ENCODE measurements around the gene KCNQ1. TPM values are rescaled to one million over a fixed set of nuclear protein-coding genes. Genes with fewer than 3 reads are reported as not detected.

The KCNQ1 gene
- total and polyA plus RNA-seq, 2 donors (not counting 3 experiments of a cell fraction or from before 2014, with no cell fraction given): 0.07 to 0.09 TPM

DNA sequence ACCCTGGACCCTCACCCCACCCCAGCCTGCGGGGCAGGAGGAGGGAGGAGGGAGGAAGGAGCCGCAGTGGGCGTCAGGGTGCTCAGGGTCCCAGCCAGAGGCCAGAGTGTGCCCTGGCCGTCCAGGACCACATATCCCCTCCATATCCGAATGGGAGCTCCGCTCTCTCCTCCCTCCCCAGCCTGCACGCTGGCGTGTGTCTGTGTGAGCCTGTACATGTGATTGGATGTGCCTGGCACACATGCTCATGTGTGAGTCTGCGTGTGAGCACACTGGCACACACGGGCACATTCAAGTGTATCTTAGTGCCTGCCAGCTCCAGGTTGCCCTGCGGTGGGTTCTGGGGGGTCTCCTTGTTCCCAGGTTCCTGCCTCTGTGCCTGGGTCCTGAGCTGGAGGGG lies 36.1 kb upstream of the KCNQ1 start:
- H3K9me3 ChIP-seq (replicated peaks; ENCODE audit: control insufficient read depth, insufficient read depth, low read length): no peaks in the 10 kb centered on the region
- peaks cover 0 to 3% of the 10 kb centered on the region in 2 experiments for H3K36me3 ChIP-seq (ENCODE audit: control insufficient read depth in 2 of 2, extremely low read depth in 1 of 2, insufficient read depth in 2 of 2, low read length in 2 of 2)
- no peak overlapping the region for H3K4me3 ChIP-seq (replicated peaks in 1 of 3; ENCODE audit: insufficient read depth in 1 of 3, low read depth in 1 of 3, low read length in 3 of 3)
- BruUV-seq (replicated peaks): no TSS peak
- H3K4me1 ChIP-seq (ENCODE audit: control insufficient read depth, extremely low read depth, insufficient read depth, low read length): no peaks in the 10 kb centered on the region
- ChIA-PET CTCF (interaction anchor here (0.8 to 1.9 kb wide), 5 partner anchors 9 to 103 kb away, joined by 3 to 9 read pairs (median 5); no protein-coding TSS in a partner anchor), POLR2A (no interaction called here)
- intact Hi-C loops (cut with micrococcal nuclease): no loop called here
- no peak overlapping the region for H3K27ac ChIP-seq (ENCODE audit: insufficient read depth, low read depth, low read length)
- H2AFZ ChIP-seq (ENCODE audit: low read depth, low read length): no peak overlapping the region
- FAIRE-seq (no peak), DNase-seq (ENCODE audit: low read depth, low spot score) (no peak)
- H3K79me2 ChIP-seq (ENCODE audit: control insufficient read depth, insufficient read depth, low read length): no peaks in the 10 kb centered on the region
- peaks cover 0 to 4% of the 10 kb centered on the region in 2 experiments for H3K27me3 ChIP-seq (ENCODE audit: control insufficient read depth in 2 of 2, insufficient read depth in 2 of 2, low read length in 2 of 2)
- H3K9me1 ChIP-seq (replicated peaks; ENCODE audit: control insufficient read depth, extremely low read depth, insufficient read depth, low read length): no peaks in the 10 kb centered on the region
- H3K4me2 ChIP-seq (ENCODE audit: insufficient read depth, low read length): no peak overlapping the region
- TF ChIP-seq JUN (IDR thresholded peaks at IDR 0.05; ENCODE audit: borderline replicate concordance, insufficient read depth, insufficient read length, low read depth): no peak
- TF ChIP-seq MYC (IDR thresholded peaks at IDR 0.05; ENCODE audit: low read depth, low read length): no peak
- no peak for TF ChIP-seq GATA2 (IDR thresholded peaks at IDR 0.05; ENCODE audit: insufficient read depth, insufficient read length, low read depth, low read length)
- TF ChIP-seq FOS (IDR thresholded peaks at IDR 0.05; ENCODE audit: borderline replicate concordance, insufficient read depth, low read length): no peak
- TF ChIP-seq POLR2AphosphoS5 (IDR thresholded peaks at IDR 0.05; ENCODE audit: insufficient read depth, low read depth, low read length): no peak
- dilution Hi-C loops (cut with MboI; ENCODE audit: extremely low pct_ligation_motif_present, low sequenced_read_pairs): no loop called here
- H3K9ac ChIP-seq (replicated peaks; ENCODE audit: extremely low read depth, insufficient read depth, low read length): no peak overlapping the region
- no peaks in the 10 kb centered on the region for H4K20me1 ChIP-seq (replicated peaks; ENCODE audit: control insufficient read depth, extremely low read depth, insufficient read depth, low read length)

GRCh38 chr11:2409126-2409525 lies 35.7 kb upstream of the KCNQ1 start:
- dilution Hi-C loops (cut with MboI; ENCODE audit: extremely low pct_ligation_motif_present, low sequenced_read_pairs): no loop called here
- H3K27me3 ChIP-seq (ENCODE audit: control insufficient read depth in 2 of 2, insufficient read depth in 2 of 2, low read length in 2 of 2): peaks cover 0 to 4% of the 10 kb centered on the region in 2 experiments
- no peak overlapping the region for H2AFZ ChIP-seq (ENCODE audit: low read depth, low read length)
- no peaks in the 10 kb centered on the region for H4K20me1 ChIP-seq (replicated peaks; ENCODE audit: control insufficient read depth, extremely low read depth, insufficient read depth, low read length)
- no peaks in the 10 kb centered on the region for H3K9me1 ChIP-seq (replicated peaks; ENCODE audit: control insufficient read depth, extremely low read depth, insufficient read depth, low read length)
- H3K9me3 ChIP-seq (replicated peaks; ENCODE audit: control insufficient read depth, insufficient read depth, low read length): no peaks in the 10 kb centered on the region
- no TSS peak for BruUV-seq (replicated peaks)
- H3K79me2 ChIP-seq (ENCODE audit: control insufficient read depth, insufficient read depth, low read length): no peaks in the 10 kb centered on the region
- H3K4me2 ChIP-seq (ENCODE audit: insufficient read depth, low read length): no peak overlapping the region
- intact Hi-C loops (cut with micrococcal nuclease): no loop called here
- no peak overlapping the region for H3K4me3 ChIP-seq (replicated peaks in 1 of 3; ENCODE audit: insufficient read depth in 1 of 3, low read depth in 1 of 3, low read length in 3 of 3)
- POLR2A ChIA-PET: no interaction called here
- CTCF ChIA-PET: interaction anchor here (1.1 to 1.9 kb wide), 4 partner anchors 8 to 104 kb away, joined by 3 to 9 read pairs (median 6); no protein-coding TSS in a partner anchor
- H3K36me3 ChIP-seq (ENCODE audit: control insufficient read depth in 2 of 2, extremely low read depth in 1 of 2, insufficient read depth in 2 of 2, low read length in 2 of 2): no peaks in the 10 kb centered on the region
- no peak for FAIRE-seq
- H3K27ac ChIP-seq (ENCODE audit: insufficient read depth, low read depth, low read length): no peak overlapping the region
- no peak for DNase-seq (ENCODE audit: low read depth, low spot score)
- no peak overlapping the region for H3K9ac ChIP-seq (replicated peaks; ENCODE audit: extremely low read depth, insufficient read depth, low read length)
- no peak for TF ChIP-seq FOS (IDR thresholded peaks at IDR 0.05; ENCODE audit: borderline replicate concordance, insufficient read depth, low read length)
- no peak for TF ChIP-seq JUN (IDR thresholded peaks at IDR 0.05; ENCODE audit: borderline replicate concordance, insufficient read depth, insufficient read length, low read depth)
- no peak for TF ChIP-seq POLR2A (IDR thresholded peaks at IDR 0.05; ENCODE audit: low read depth, low read length)
- no peaks in the 10 kb centered on the region for H3K4me1 ChIP-seq (ENCODE audit: control insufficient read depth, extremely low read depth, insufficient read depth, low read length)
